HepG2 (cell line): ENCODE results near the gene MYOM1. TPM values are rescaled to one million over a fixed set of nuclear protein-coding genes. Genes with fewer than 3 reads are reported as not detected.
A peak's percentile ranks its signal among the peaks of the same experiment; 100 is the strongest.

Source experiments
- ARID4A ChIP-seq: sonication (generic); formaldehyde crosslinking; IDR thresholded peaks from 2 replicates; pipeline ENCODE4 v1.5.0; 2020; ENCODE audit warnings: mild to moderate bottlenecking, missing genetic modification reagents, borderline replicate concordance
- FOSL2 ChIP-seq: sonication (generic); formaldehyde crosslinking; IDR thresholded peaks from 2 replicates; pipeline ENCODE4 v1.4.0; 2020; ENCODE audit warnings: missing genetic modification reagents
- GABPB1 ChIP-seq: IDR thresholded peaks from 2 replicates; pipeline ENCODE4 v1.6.1; 2016; ENCODE audit warnings: mild to moderate bottlenecking, missing genetic modification reagents, moderate library complexity, missing compliant biosample characterization
- HMGXB4 ChIP-seq, 2 experiments: sonication (generic) in 1 of 2; formaldehyde crosslinking in 1 of 2; IDR thresholded peaks; 2 replicates each; pipeline versions ENCODE4 v1.4.0 to v1.6.1; 2018 to 2020; ENCODE audit warnings: missing genetic modification reagents in 2 of 2, borderline replicate concordance in 1 of 2, low read depth in 1 of 2, mild to moderate bottlenecking in 1 of 2, missing biosample characterization in 1 of 2
- KMT2A ChIP-seq: sonication (generic); formaldehyde crosslinking; IDR thresholded peaks from 2 replicates; pipeline ENCODE4 v1.4.0; 2020; ENCODE audit warnings: missing genetic modification reagents
- MIER3 ChIP-seq: IDR thresholded peaks from 2 replicates; pipeline ENCODE4 v1.6.1; 2016; ENCODE audit warnings: missing compliant biosample characterization, borderline replicate concordance
- RXRA ChIP-seq: sonication (generic); formaldehyde crosslinking; IDR thresholded peaks from 2 replicates; pipeline ENCODE4 v1.5.1; 2020; ENCODE audit warnings: missing genetic modification reagents
- THRA ChIP-seq: sonication (generic); formaldehyde crosslinking; IDR thresholded peaks from 2 replicates; pipeline ENCODE4 v1.4.0; 2020; ENCODE audit warnings: missing genetic modification reagents, borderline replicate concordance
- ZBTB20 ChIP-seq: sonication (generic); formaldehyde crosslinking; IDR thresholded peaks from 2 replicates; pipeline ENCODE4 v1.8.1; 2023; ENCODE audit warnings: missing genetic modification reagents, low read depth, mild to moderate bottlenecking, borderline replicate concordance
- ZBTB4 ChIP-seq: sonication (generic); formaldehyde crosslinking; IDR thresholded peaks from 2 replicates; pipeline ENCODE4 v1.4.0; 2020; ENCODE audit warnings: missing genetic modification reagents, mild to moderate bottlenecking, borderline replicate concordance
- ZBTB8A ChIP-seq: sonication (generic); formaldehyde crosslinking; IDR thresholded peaks from 2 replicates; pipeline ENCODE4 v1.4.0; 2020; ENCODE audit warnings: mild to moderate bottlenecking, low read depth, missing genetic modification reagents, borderline replicate concordance
- ZKSCAN8 ChIP-seq: IDR thresholded peaks from 2 replicates; pipeline ENCODE4 v1.6.1; 2016; ENCODE audit warnings: borderline replicate concordance, missing genetic modification reagents, missing compliant biosample characterization
- ZNF124 ChIP-seq: sonication (generic); formaldehyde crosslinking; IDR thresholded peaks from 2 replicates; pipeline ENCODE4 v1.4.0; 2020; ENCODE audit warnings: missing genetic modification reagents
- ZNF614 ChIP-seq: IDR thresholded peaks from 2 replicates; pipeline ENCODE4 v1.6.1; 2018; ENCODE audit warnings: missing biosample characterization, missing genetic modification reagents, inconsistent platforms, borderline replicate concordance
- ZNF772 ChIP-seq: sonication (generic); formaldehyde crosslinking; IDR thresholded peaks from 2 replicates; pipeline ENCODE4 v1.5.0; 2020; ENCODE audit warnings: mild to moderate bottlenecking, missing genetic modification reagents
- polyA plus RNA-seq, 8 experiments: library from polyadenylated mRNA; depleted of rRNA in 3 of 8; stranded (reverse) in 7 of 8; unstranded in 1 of 8; fragments of >200 nt; fragmentation: Illumina TruSeq in 4 of 8; extraction: Trizol in 4 of 8; gene quantifications; 2 replicates each; pipeline versions ENCODE4 v1.2.1 to v1.2.3, GENCODE V29; 2011 to 2016; ENCODE audit warnings: low read depth in 4 of 8, missing spikeins in 1 of 8, mixed read lengths in 1 of 8; ENCODE audit not compliant: insufficient read depth in 1 of 8
- total RNA-seq, 5 experiments: library from RNA; depleted of rRNA; stranded (reverse); fragments of >200 nt; fragmentation: Illumina TruSeq; extraction: Trizol; gene quantifications; 2 replicates each; pipeline ENCODE4 v1.2.3, GENCODE V29; 2016; ENCODE audit warnings: low read depth in 1 of 5

MYOM1 gene
- total and polyA plus RNA-seq, 2 of the 13 experiments (the other 11 are each of a cell fraction or from before 2014, with no cell fraction given): 0.46 to 0.98 TPM

- TF ChIP-seq ARID4A (CRISPR knock-in tag): peak; percentile 50; the same call in 1 of the 2 replicates
- peak; percentile 37; the same call in 1 of the 2 replicates for TF ChIP-seq ZBTB20 (CRISPR knock-in tag)
- TF ChIP-seq THRA (CRISPR knock-in tag): peak; percentile 53; the same call in 1 of the 2 replicates
- peak; percentile 58; the same call in 1 of the 2 replicates for TF ChIP-seq FOSL2 (CRISPR knock-in tag)
- peak; percentile 46; the same call in 1 of the 2 replicates for TF ChIP-seq MIER3
- TF ChIP-seq GABPB1 (CRISPR knock-in tag): peak; percentile 24; the same call in 1 of the 2 replicates
- TF ChIP-seq ZKSCAN8 (CRISPR knock-in tag): peak; percentile 72
- peak; percentile 61; the same call in 1 of the 2 replicates for TF ChIP-seq ZBTB4 (CRISPR knock-in tag)
- peak; percentile 76 to 82; a peak in 2 of 4 replicates for TF ChIP-seq HMGXB4 (CRISPR knock-in tag; IDR thresholded peaks at IDR 0.05; ENCODE audit: borderline replicate concordance in 1 of 2, low read depth in 1 of 2)
- TF ChIP-seq ZBTB8A: no peak
- TF ChIP-seq ZNF614 (CRISPR knock-in tag): peak; percentile 69; the same call in 1 of the 2 replicates
- peak; percentile 52; the same call in 1 of the 2 replicates for TF ChIP-seq KMT2A (CRISPR knock-in tag)
- TF ChIP-seq ZNF772 (CRISPR knock-in tag): peak; percentile 79
- TF ChIP-seq ZNF124 (CRISPR knock-in tag): 0 out of 2 replicates have a peak, but pooled peaks have one; percentile 61
- 0 out of 2 replicates have a peak, but pooled peaks have one; percentile 22 for TF ChIP-seq RXRA (CRISPR knock-in tag)
Observed at GRCh38 chr18:3129053-3129864, 90.5 kb downstream of the MYOM1 start (continued).
